Epithelial cell of proximal tubule (primary cell): Measurements from ENCODE around the gene KIF4A. TPM values are rescaled to one million over a fixed set of nuclear protein-coding genes. Genes with fewer than 3 reads are reported as not detected.
A peak's percentile ranks its signal among the peaks of the same experiment; 100 is the strongest.
"Not testable (repeated sequence)": the region's sequence is repeated elsewhere in the genome, so short reads cannot be mapped to it uniquely, and the experiment has no call there.

Experiments
- DNase-seq: peaks from one replicate; pipeline ENCODE4 v3.0.0-alpha.2; 2011; ENCODE audit warnings: low read depth
- H3K4me3 ChIP-seq: 2 replicates; pipeline ENCODE4 v1.5.1; 2011; ENCODE audit warnings: low read depth, mild to moderate bottlenecking, low read length
- total RNA-seq: library from RNA; depleted of rRNA; stranded (reverse); fragments of >200 nt; gene quantifications from 2 replicates; pipeline ENCODE4 v1.2.3, GENCODE V29; 2015
- TF ChIP-seq, protein P1 (sequence below): conservative IDR thresholded peaks from 2 replicates; pipeline ENCODE4 v1.5.1; 2012; ENCODE audit warnings: low read depth, mild to moderate bottlenecking, low read length

The KIF4A gene
- total RNA-seq, 1 donor from 2014 or later, result 26.8 TPM

DNA sequence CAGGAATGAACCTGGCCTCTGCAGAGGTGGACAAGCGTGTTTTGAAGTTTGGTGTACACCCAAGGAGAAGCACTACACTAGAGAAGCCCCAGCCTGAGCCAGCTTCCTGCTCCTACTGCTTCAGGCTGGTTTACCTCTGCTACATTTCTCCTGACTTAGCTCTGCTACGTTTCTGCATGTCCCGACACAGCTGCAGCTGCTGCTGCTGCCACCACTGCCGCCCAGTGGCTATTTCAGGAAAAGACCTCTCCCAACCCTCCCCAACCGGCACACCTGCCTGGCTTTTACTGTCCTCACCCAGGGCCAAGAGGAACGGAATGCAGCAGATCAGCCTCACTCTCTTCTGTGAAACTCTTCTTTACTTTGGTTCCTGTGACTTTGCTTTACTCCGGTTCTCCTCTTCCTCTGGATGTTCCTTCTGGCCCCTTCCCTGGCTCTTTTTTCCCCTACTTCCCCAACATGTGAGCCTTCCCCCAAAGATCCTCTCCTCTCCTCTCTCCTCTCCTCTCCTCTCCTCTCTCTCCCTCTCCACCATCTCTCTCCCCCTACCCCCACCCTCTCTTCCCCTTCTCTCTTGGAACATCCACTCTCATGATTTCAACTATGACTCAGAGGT, 26.8 kb upstream of the KIF4A start:
- no peak for DNase-seq
- TF ChIP-seq, protein P1, sequence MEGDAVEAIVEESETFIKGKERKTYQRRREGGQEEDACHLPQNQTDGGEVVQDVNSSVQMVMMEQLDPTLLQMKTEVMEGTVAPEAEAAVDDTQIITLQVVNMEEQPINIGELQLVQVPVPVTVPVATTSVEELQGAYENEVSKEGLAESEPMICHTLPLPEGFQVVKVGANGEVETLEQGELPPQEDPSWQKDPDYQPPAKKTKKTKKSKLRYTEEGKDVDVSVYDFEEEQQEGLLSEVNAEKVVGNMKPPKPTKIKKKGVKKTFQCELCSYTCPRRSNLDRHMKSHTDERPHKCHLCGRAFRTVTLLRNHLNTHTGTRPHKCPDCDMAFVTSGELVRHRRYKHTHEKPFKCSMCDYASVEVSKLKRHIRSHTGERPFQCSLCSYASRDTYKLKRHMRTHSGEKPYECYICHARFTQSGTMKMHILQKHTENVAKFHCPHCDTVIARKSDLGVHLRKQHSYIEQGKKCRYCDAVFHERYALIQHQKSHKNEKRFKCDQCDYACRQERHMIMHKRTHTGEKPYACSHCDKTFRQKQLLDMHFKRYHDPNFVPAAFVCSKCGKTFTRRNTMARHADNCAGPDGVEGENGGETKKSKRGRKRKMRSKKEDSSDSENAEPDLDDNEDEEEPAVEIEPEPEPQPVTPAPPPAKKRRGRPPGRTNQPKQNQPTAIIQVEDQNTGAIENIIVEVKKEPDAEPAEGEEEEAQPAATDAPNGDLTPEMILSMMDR, result peak; percentile 62
- no peak overlapping the region for H3K4me3 ChIP-seq

DNA sequence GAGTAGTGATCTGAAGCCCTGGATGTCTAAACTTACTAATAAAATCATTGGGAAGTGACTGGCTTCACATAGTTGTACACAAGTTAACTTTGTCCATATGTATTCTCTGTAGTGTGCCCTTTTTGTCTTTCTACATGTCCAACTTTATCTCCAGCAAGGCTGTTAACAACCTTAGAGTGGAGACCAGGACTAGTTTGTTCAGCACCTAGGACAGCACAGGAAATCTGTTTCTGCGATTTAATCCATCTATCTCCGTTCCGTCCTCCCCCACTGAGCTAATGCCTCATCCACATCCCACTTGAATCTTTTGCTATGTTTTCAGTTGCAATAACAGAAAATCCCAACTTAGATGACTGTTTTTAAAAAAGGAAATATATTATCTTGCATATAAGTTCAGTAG, 25.1 kb upstream of the KIF4A start:
- TF ChIP-seq, protein P1, result no peak
- no peak for DNase-seq
- no peak overlapping the region for H3K4me3 ChIP-seq

DNA sequence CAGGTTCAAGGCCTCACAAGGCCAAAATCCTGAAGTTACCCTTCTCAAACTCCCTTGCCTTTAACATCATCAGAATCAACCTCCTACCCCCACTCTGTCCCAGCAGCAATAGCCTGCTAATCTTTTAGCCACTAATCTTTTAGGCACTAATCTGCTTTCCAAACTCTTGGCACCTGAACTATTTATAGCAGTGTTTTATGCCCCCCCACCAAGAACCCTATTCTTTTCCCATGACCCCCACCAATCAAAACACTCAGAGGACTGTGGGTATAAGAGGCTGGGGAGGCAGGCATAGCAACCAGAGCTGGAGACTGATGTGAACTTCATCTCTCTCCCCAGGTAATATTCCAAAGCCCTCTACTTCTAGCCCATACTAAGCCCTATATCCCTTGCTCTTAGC, 21.9 kb upstream of the KIF4A start, which contains the start of gene ARR3:
TSS of gene ARR3 (plus strand) at position 301 of the 400 bp plus-strand sequence. CDS start 1,052 bp downstream, outside the sequence.
- H3K4me3 ChIP-seq, result no peak within 1 kb of the TSS
- no peak for DNase-seq
- TF ChIP-seq, protein P1, result no peak

DNA sequence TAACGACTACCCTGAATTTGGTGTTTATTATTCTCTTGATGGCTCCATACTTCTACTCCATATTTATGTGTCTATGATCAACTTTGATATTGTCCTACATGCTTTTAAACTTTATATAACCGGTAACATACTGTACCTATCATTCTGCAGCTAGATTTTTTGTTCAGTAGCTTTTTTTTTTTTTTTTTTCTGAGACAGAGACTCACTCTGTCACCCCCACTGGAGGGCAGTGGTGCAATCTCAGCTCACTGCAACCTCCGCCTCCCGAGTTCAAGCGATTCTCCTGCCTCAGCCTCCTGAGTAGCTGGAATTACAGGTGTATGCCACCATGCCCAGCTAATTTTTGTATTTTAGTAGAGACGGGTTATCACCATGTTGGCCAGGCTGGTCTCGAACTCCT, 15.9 kb upstream of the KIF4A start:
- DNase-seq, result not testable (repeated sequence)

DNA sequence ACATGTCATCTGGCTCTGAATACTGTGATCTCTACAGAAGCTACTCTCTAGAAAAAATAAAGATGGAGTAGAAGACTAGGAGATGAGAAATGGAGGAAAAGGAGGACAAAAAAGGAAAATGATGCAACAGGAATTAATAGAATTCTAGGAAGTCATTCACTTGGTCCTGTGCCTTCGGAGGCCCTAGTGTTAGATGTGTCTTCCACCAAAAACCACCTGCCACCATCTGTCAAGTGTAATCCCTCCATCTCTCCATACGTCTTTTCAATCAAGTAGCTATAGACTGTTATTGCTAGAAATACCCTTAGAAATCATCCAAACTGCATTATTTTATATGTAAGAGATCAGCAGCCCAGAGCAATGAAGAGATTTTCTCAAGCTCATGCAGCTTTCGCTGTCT, 10.8 kb upstream of the KIF4A start:
- no peak overlapping the region for H3K4me3 ChIP-seq
- TF ChIP-seq, protein P1, result no peak
- no peak for DNase-seq

More for the DNA sequence above, 15.9 kb upstream of the KIF4A start:
- H3K4me3 ChIP-seq, result not testable (repeated sequence)

DNA sequence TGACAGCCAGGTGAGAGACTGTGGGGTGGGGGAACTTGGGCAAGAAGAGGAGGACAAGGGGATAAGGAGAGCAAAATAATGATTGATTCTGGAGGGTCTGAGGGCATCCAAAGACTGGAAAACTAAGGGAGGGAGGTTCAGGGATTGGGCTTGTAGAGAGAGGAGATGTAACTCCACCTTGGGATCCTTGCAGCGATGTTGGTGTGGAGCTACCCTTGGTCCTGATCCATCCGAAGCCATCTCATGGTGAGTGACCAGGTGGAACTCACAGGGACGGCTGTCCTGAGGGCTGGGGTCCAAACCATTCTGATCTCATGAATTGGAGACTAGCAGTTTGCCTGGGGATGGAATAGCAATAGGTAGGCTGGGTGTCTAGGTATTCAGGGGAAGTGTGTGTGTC, 9.3 kb upstream of the KIF4A start:
- no peak for DNase-seq
- no peak overlapping the region for H3K4me3 ChIP-seq
- TF ChIP-seq, protein P1, result no peak

DNA sequence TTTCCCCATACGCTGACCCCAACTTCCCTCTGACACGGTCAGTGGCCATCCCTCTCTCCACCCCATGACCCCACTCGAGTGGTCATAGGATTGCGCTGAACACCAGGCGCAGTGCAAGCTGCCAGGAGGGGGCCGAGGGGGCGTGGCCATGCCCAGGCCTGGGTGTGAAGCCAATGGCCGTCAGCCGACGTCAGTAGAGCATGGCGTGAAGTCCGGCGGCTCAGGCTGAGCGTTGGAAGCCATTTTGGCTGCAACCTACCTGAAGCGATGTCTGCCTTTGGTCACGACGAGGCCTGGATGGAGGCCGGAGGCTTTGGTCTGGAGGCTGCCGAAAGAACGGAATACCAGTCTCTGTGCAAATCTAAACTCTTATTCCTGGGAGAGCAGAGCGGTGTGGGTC, 8.0 kb upstream of the KIF4A start, which contains the start of gene RAB41:
TSS of gene RAB41 (plus strand) at position 222 of the 400 bp plus-strand sequence. CDS start at position 268, 46 bp downstream.
- TF ChIP-seq, protein P1, result no peak
- no peak within 1 kb of the TSS for H3K4me3 ChIP-seq
- no peak for DNase-seq
